K562 (cell line): ENCODE measurements around the gene PITPNC1. TPM values are rescaled to one million over a fixed set of nuclear protein-coding genes. Genes with fewer than 3 reads are reported as not detected.

Experiments
- BRD4 ChIP-seq: fragments of 200-600 bp; sonication (generic); IDR thresholded peaks from 2 replicates; pipeline ENCODE4 v1.6.1; 2017; ENCODE audit warnings: inconsistent platforms
- CBFA2T3 ChIP-seq: fragments of 450-650 bp; IDR thresholded peaks from 2 replicates; pipeline ENCODE4 v1.6.1; 2017
- DNMT1 ChIP-seq: fragments of 450-650 bp; IDR thresholded peaks from 2 replicates; pipeline ENCODE4 v1.6.1; 2016; ENCODE audit warnings: antibody characterized with exemption, mild to moderate bottlenecking
- ESRRA ChIP-seq: fragments of 450-650 bp; IDR thresholded peaks from 2 replicates; pipeline ENCODE4 v1.6.1; 2014; ENCODE audit warnings: low read depth, mild to moderate bottlenecking, moderate library complexity, borderline replicate concordance
- NCOR1 ChIP-seq: fragments of 450-650 bp; IDR thresholded peaks from 2 replicates; pipeline ENCODE4 v1.6.1; 2016; ENCODE audit warnings: mild to moderate bottlenecking, moderate library complexity
- PHTF2 ChIP-seq: fragments of 250-450 bp; sonication (Bioruptor Pico); IDR thresholded peaks from 2 replicates; pipeline ENCODE4 v1.5.0; 2021; ENCODE audit warnings: mild to moderate bottlenecking
- SETDB1 ChIP-seq: IDR thresholded peaks from one replicate; pipeline ENCODE4 v1.6.1; 2012; ENCODE audit warnings: low read length, control low read depth, inconsistent platforms
- SRSF9 ChIP-seq: fragments of 200-400 bp; formaldehyde crosslinking; IDR thresholded peaks from 2 replicates; pipeline ENCODE4 v1.6.1; 2017; ENCODE audit warnings: low read depth, low read length, borderline replicate concordance
- TAL1 ChIP-seq: fragments of 450-650 bp; IDR thresholded peaks from 2 replicates; pipeline ENCODE4 v1.6.1; 2016; ENCODE audit warnings: mild to moderate bottlenecking
- TCF7L2 ChIP-seq: fragments of 150-350 bp; IDR thresholded peaks from 2 replicates; pipeline ENCODE4 v1.6.1; 2016; ENCODE audit warnings: low read depth, mild to moderate bottlenecking, low read length, moderate library complexity
- ZNF232 ChIP-seq: sonication (generic); formaldehyde crosslinking; IDR thresholded peaks from 2 replicates; pipeline ENCODE4 v1.8.0; 2022; ENCODE audit warnings: mild to moderate bottlenecking, missing genetic modification reagents
- ZNF644 ChIP-seq: fragments of 200-800 bp; sonication (Bioruptor generic); IDR thresholded peaks from 2 replicates; pipeline ENCODE4 v1.6.1; 2016; ENCODE audit warnings: low read depth, missing genetic modification characterization, missing compliant biosample characterization
- polyA plus RNA-seq, 8 experiments: library from polyadenylated mRNA; depleted of rRNA in 4 of 8; stranded (reverse) in 5 of 8; unstranded in 3 of 8; fragments of >200 nt; fragmentation: Nextera tagmentation in 2 of 8; fragmentation: Illumina TruSeq in 1 of 8; extraction: Ambion mirVana in 2 of 8; extraction: Trizol in 1 of 8; gene quantifications; 2 replicates each; pipeline versions ENCODE4 v1.2.1 to v1.2.3, GENCODE V29; 2011 to 2014; ENCODE audit warnings: inconsistent platforms in 1 of 8, missing spikeins in 1 of 8
- total RNA-seq, 7 experiments: library from RNA; depleted of rRNA in 6 of 7; stranded (reverse); fragments of >200 nt in 6 of 7; fragmentation: Illumina TruSeq in 2 of 7; extraction: Trizol in 2 of 7; gene quantifications; 2 replicates each; pipeline versions ENCODE4 v1.2.1 to v1.2.3, GENCODE V29; 2011 to 2021; ENCODE audit warnings: low replicate concordance in 1 of 7
- TF ChIP-seq, protein P1 (sequence below): IDR thresholded peaks from 2 replicates; pipeline ENCODE4 v1.6.1; 2011; ENCODE audit warnings: borderline replicate concordance, low read depth, mild to moderate bottlenecking, moderate library complexity, low read length; ENCODE audit not compliant: insufficient read depth, poor library complexity, severe bottlenecking
- TF ChIP-seq, protein P2 (sequence below): sonication (generic); formaldehyde crosslinking; IDR thresholded peaks from 2 replicates; pipeline ENCODE4 v1.8.0; 2023; ENCODE audit warnings: missing genetic modification reagents, mild to moderate bottlenecking, borderline replicate concordance
- TF ChIP-seq, protein P3 (sequence below): sonication (generic); formaldehyde crosslinking; IDR thresholded peaks from 2 replicates; pipeline ENCODE4 v1.8.1; 2023; ENCODE audit warnings: mild to moderate bottlenecking, missing genetic modification reagents
- TF ChIP-seq, protein P4 (sequence below): fragments of 450-650 bp; IDR thresholded peaks from 2 replicates; pipeline ENCODE4 v1.6.1; 2016

The PITPNC1 gene
- total and polyA plus RNA-seq, 9 of the 15 experiments (the other 6 are each of a cell fraction or from before 2014, with no cell fraction given) = 0.11 to 1.1 (median 0.65) TPM

DNA sequence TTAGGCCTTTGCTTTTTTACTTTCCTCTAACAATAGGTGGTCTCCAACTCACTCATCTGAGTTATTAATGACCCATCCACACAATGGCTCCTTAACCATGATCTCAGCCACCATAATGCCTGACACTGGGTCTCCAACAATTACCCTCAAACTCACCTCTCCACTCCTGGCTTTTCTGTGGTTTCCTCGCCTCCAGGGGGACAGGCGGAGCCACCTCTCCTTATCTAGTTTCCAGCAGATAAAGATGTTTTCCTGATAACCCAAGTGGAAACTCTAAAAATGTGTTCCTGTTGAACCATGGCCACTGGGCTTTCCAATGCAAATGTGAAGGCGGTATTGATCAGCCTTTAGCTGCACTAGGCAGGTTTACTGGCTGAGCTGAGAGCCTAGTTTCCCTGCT, 331.3 kb downstream of the PITPNC1 start (continued):
- TF ChIP-seq, protein P1, sequence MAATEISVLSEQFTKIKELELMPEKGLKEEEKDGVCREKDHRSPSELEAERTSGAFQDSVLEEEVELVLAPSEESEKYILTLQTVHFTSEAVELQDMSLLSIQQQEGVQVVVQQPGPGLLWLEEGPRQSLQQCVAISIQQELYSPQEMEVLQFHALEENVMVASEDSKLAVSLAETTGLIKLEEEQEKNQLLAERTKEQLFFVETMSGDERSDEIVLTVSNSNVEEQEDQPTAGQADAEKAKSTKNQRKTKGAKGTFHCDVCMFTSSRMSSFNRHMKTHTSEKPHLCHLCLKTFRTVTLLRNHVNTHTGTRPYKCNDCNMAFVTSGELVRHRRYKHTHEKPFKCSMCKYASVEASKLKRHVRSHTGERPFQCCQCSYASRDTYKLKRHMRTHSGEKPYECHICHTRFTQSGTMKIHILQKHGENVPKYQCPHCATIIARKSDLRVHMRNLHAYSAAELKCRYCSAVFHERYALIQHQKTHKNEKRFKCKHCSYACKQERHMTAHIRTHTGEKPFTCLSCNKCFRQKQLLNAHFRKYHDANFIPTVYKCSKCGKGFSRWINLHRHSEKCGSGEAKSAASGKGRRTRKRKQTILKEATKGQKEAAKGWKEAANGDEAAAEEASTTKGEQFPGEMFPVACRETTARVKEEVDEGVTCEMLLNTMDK = no peak
- no peak for TF ChIP-seq ZNF232 (CRISPR knock-in tag)
- TF ChIP-seq, protein P2, sequence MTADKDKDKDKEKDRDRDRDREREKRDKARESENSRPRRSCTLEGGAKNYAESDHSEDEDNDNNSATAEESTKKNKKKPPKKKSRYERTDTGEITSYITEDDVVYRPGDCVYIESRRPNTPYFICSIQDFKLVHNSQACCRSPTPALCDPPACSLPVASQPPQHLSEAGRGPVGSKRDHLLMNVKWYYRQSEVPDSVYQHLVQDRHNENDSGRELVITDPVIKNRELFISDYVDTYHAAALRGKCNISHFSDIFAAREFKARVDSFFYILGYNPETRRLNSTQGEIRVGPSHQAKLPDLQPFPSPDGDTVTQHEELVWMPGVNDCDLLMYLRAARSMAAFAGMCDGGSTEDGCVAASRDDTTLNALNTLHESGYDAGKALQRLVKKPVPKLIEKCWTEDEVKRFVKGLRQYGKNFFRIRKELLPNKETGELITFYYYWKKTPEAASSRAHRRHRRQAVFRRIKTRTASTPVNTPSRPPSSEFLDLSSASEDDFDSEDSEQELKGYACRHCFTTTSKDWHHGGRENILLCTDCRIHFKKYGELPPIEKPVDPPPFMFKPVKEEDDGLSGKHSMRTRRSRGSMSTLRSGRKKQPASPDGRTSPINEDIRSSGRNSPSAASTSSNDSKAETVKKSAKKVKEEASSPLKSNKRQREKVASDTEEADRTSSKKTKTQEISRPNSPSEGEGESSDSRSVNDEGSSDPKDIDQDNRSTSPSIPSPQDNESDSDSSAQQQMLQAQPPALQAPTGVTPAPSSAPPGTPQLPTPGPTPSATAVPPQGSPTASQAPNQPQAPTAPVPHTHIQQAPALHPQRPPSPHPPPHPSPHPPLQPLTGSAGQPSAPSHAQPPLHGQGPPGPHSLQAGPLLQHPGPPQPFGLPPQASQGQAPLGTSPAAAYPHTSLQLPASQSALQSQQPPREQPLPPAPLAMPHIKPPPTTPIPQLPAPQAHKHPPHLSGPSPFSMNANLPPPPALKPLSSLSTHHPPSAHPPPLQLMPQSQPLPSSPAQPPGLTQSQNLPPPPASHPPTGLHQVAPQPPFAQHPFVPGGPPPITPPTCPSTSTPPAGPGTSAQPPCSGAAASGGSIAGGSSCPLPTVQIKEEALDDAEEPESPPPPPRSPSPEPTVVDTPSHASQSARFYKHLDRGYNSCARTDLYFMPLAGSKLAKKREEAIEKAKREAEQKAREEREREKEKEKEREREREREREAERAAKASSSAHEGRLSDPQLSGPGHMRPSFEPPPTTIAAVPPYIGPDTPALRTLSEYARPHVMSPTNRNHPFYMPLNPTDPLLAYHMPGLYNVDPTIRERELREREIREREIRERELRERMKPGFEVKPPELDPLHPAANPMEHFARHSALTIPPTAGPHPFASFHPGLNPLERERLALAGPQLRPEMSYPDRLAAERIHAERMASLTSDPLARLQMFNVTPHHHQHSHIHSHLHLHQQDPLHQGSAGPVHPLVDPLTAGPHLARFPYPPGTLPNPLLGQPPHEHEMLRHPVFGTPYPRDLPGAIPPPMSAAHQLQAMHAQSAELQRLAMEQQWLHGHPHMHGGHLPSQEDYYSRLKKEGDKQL (CRISPR knock-in tag) = no peak
- no peak for TF ChIP-seq TCF7L2
- TF ChIP-seq PHTF2 (CRISPR knock-in tag) = no peak
- TF ChIP-seq, protein P3, sequence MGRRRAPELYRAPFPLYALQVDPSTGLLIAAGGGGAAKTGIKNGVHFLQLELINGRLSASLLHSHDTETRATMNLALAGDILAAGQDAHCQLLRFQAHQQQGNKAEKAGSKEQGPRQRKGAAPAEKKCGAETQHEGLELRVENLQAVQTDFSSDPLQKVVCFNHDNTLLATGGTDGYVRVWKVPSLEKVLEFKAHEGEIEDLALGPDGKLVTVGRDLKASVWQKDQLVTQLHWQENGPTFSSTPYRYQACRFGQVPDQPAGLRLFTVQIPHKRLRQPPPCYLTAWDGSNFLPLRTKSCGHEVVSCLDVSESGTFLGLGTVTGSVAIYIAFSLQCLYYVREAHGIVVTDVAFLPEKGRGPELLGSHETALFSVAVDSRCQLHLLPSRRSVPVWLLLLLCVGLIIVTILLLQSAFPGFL (CRISPR knock-in tag) = no peak
- TF ChIP-seq SETDB1 = no peak
- TF ChIP-seq BRD4 = no peak
- TF ChIP-seq DNMT1 = no peak
- 0 out of 2 replicates have a peak, but pooled peaks have one; percentile 19 for TF ChIP-seq ESRRA
- no peak for TF ChIP-seq NCOR1
- TF ChIP-seq TAL1 = peak; percentile 17; the same call in 1 of the 2 replicates
- no peak for TF ChIP-seq ZNF644 (tag)
- no peak for TF ChIP-seq SRSF9
- TF ChIP-seq, protein P4, sequence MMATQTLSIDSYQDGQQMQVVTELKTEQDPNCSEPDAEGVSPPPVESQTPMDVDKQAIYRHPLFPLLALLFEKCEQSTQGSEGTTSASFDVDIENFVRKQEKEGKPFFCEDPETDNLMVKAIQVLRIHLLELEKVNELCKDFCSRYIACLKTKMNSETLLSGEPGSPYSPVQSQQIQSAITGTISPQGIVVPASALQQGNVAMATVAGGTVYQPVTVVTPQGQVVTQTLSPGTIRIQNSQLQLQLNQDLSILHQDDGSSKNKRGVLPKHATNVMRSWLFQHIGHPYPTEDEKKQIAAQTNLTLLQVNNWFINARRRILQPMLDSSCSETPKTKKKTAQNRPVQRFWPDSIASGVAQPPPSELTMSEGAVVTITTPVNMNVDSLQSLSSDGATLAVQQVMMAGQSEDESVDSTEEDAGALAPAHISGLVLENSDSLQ = no peak
- peak; percentile 32; the same call in 1 of the 2 replicates for TF ChIP-seq CBFA2T3
